GM12875 (cell line): Measurements from ENCODE around the gene ZNF358.
A peak's percentile ranks its signal among the peaks of the same experiment; 100 is the strongest.

ENCODE experiments used
- H3K4me3 ChIP-seq: one replicate; pipeline ENCODE4 v1.5.1; 2011; ENCODE audit warnings: low read depth, low read length, control low read depth
- TF ChIP-seq, protein P1 (sequence below): IDR thresholded peaks from 2 replicates; pipeline ENCODE4 v1.5.1; 2011; ENCODE audit warnings: low read depth, mild to moderate bottlenecking, control low read depth, inconsistent platforms, low read length, moderate library complexity, borderline replicate concordance; ENCODE audit not compliant: insufficient read depth

Gene ZNF358

DNA sequence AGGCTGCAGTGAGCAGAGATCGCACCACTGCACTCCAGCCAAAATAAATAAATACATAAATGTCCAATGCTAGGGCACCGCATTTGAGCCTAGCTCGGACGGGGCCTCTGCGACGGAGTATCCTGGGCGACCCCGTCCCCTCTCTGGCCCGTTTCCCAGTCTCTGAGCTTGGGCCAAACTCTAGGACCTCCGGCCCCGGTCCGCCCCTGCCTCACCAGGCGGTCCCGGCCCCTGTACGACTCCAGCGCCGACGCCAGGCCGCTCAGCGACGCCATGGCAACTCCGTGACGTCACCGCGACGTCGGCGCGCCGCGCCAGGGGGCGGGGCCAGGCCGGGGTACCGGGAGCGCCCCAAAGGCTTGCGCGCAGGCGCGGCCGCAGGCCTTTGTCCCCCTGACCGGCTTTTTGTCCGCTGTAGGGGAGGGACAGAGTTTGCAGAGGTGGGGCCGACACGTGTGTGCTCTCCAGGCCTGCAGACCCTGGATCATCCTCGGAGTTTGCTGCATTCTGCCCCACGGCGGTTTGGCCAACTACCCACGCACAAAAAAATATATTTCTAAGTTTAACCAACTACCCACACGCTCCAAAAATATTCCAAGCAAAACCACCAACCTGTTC, 27.1 kb upstream of the ZNF358 start, which contains the start of gene PEX11G:
Gene PEX11G, minus strand, starts transcription at position 300 of the 618 bp plus-strand sequence. Its CDS starts 25 bp downstream, at position 275.
- peak within 1 kb of the TSS; percentile 65 for H3K4me3 ChIP-seq
- TF ChIP-seq, protein P1, sequence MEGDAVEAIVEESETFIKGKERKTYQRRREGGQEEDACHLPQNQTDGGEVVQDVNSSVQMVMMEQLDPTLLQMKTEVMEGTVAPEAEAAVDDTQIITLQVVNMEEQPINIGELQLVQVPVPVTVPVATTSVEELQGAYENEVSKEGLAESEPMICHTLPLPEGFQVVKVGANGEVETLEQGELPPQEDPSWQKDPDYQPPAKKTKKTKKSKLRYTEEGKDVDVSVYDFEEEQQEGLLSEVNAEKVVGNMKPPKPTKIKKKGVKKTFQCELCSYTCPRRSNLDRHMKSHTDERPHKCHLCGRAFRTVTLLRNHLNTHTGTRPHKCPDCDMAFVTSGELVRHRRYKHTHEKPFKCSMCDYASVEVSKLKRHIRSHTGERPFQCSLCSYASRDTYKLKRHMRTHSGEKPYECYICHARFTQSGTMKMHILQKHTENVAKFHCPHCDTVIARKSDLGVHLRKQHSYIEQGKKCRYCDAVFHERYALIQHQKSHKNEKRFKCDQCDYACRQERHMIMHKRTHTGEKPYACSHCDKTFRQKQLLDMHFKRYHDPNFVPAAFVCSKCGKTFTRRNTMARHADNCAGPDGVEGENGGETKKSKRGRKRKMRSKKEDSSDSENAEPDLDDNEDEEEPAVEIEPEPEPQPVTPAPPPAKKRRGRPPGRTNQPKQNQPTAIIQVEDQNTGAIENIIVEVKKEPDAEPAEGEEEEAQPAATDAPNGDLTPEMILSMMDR, result no peak

GRCh38 chr19:7489609-7490044, 26.3 kb upstream of the ZNF358 start:
- H3K4me3 ChIP-seq, result no peak overlapping the region
- TF ChIP-seq, protein P1, result no peak

GRCh38 chr19:7492142-7492541, 23.8 kb upstream of the ZNF358 start:
- no peak overlapping the region for H3K4me3 ChIP-seq
- TF ChIP-seq, protein P1, result no peak

DNA sequence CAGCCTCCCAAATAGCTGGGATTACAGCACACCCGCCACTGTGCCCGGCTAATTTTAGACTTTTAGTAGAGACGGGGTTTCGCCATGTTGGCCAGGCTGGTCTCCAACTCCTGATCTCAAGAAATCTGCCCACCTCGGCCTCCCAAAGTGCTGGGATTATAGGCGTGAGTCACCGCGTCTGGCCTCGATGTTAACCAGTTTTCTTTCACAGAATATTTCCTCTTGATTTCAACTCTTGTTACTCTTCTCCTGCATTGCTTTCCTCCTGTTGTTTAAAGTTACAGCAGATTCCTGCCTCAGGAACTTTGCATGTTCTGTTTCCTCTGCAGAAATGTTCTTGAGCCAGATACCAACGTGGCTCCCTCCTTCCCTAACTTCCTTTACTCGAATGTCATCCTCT, 23.3 kb upstream of the ZNF358 start:
- TF ChIP-seq, protein P1, result no peak
- H3K4me3 ChIP-seq, result no peak overlapping the region

DNA sequence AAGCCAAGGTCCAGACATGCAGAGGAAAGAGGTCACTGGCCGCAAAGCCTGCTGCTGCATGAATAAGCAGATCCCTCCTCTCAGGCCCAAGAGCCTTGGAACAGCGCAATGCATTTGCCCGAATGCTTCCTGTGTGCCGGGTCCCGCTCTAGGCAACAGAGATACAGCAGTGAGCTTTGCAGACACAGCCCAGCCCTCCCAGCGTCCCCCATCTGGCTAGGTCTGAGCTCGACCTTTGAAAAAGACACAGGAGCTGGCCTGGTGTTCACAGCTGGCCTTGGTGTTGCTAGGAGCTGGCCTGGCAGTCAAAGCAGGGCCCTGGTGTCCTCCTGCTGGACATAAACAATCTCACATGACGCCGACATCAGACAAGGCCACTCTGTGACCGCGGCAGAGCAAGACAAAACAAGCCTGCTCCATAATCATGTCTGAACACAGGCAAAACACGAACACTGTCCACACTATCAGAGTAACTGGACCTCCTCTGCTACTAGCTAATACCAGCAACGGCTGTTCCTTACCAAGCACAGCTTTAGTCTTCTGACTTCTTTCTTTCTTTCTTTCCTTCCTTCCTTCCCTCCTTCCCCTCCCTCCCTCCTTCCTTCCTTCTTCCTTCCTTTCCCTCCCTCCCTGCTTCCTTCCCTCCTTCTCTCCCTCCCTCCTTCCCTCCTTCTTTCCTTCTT, 21.3 kb upstream of the ZNF358 start:
- no peak overlapping the region for H3K4me3 ChIP-seq
- TF ChIP-seq, protein P1, result no peak

DNA sequence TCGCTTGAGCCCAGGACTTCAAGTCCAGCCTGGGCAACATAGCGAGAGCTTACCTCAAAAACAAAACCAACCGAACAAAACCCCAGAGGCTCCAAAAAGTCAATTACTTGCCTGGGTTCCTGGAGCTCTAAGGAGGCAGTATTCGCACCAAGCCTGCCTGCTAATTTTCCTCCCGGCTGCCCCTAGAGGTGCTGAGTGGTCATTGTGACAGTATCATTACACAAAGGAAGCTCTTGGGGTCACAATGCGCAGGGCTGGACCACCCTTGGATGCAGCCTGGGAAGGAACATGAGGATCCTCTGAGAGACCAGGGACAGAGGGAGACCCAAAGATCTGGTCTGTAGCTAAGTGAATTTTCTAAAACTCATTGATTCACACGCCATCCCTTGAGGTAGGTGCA, 18.6 kb upstream of the ZNF358 start:
- TF ChIP-seq, protein P1, result peak; percentile 62; the same call in 1 of the 2 replicates
- no peak overlapping the region for H3K4me3 ChIP-seq
